K562 (cell line): Measurements from ENCODE around the gene CYBB. TPM values are rescaled to one million over a fixed set of nuclear protein-coding genes. Genes with fewer than 3 reads are reported as not detected.

Experiments used
- ATAC-seq: fragments of 200-7000 bp; cut with Tn5 transposase; 3 replicates; pipeline ENCODE4 v1.9.1; 2020; ENCODE audit warnings: moderate library complexity
- BruUV-seq: library from RNA; stranded (reverse); fragments of 400-500 nt; replicated peaks from 2 replicates; lab custom pipeline; 2021; lab: Mats Ljungman, UMichigan
- CTCF ChIA-PET: fragments of 300-600 bp; formaldehyde crosslinking; extraction: SDS; loops from one replicate; lab custom pipeline; 2021; ENCODE audit warnings: low intra/inter-chr PET ratio; lab: Yijun Ruan, JAX
- POLR2A ChIA-PET: fragments of 300-600, 350-650 bp; sonication (Branson Sonifier 250); formaldehyde crosslinking; extraction: SDS; loops from one replicate; lab custom pipeline; 2021; ENCODE audit warnings: antibody characterized with exemption, inconsistent platforms; lab: Yijun Ruan, JAX
- DNase-seq, 4 experiments: peaks; one replicate each; pipeline versions ENCODE4 v3.0.0 to v3.0.0-alpha.2; 2011 to 2018; ENCODE audit warnings: low spot score in 3 of 4, mixed read lengths in 3 of 4; ENCODE audit errors: extremely low read depth in 1 of 4
- FAIRE-seq: peaks from 2 replicates; lab custom pipeline; 2011; peaks lifted over from hg19 to GRCh38; lab: Jason Lieb, UNC
- H2AFZ ChIP-seq: 2 replicates; pipeline ENCODE4 v1.6.0; 2011; ENCODE audit warnings: low read depth, low read length, control low read depth, inconsistent platforms
- H3K27ac ChIP-seq: fragments of 200-600 bp; 3 replicates; pipeline ENCODE4 v1.8.0; 2011; ENCODE audit warnings: low read depth, mild to moderate bottlenecking, control low read depth, inconsistent platforms, low read length, moderate library complexity, mixed read lengths; ENCODE audit errors: extremely low read depth
- H3K27me3 ChIP-seq, 2 experiments: fragments of 300-600 bp in 1 of 2; 2 replicates in 1 of 2; 3 replicates in 1 of 2; pipeline versions ENCODE4 v1.6.0 to v1.8.0; 2011; ENCODE audit warnings: inconsistent platforms in 2 of 2, low read length in 2 of 2, mild to moderate bottlenecking in 1 of 2, mixed read lengths in 1 of 2, moderate library complexity in 1 of 2; ENCODE audit not compliant: control insufficient read depth in 2 of 2, insufficient read depth in 2 of 2
- H3K36me3 ChIP-seq: fragments of 300-600 bp; 3 replicates; pipeline ENCODE4 v1.8.0; 2011; ENCODE audit warnings: mild to moderate bottlenecking, low read length, inconsistent platforms; ENCODE audit not compliant: control insufficient read depth, insufficient read depth
- H3K4me1 ChIP-seq, 2 experiments: fragments of 200-600 bp in 1 of 2; replicated peaks in 1 of 2; 2 replicates in 1 of 2; 3 replicates in 1 of 2; pipeline versions ENCODE4 v1.5.1 to v1.8.0; 2011; ENCODE audit warnings: inconsistent platforms in 2 of 2, low read length in 2 of 2, mild to moderate bottlenecking in 1 of 2, mixed read lengths in 1 of 2, moderate library complexity in 1 of 2; ENCODE audit not compliant: control insufficient read depth in 2 of 2, insufficient read depth in 2 of 2
- H3K4me2 ChIP-seq: 2 replicates; pipeline ENCODE4 v1.6.1; 2011; ENCODE audit warnings: low read length, control low read depth, inconsistent platforms, mixed read lengths; ENCODE audit not compliant: insufficient read depth
- H3K4me3 ChIP-seq: fragments of 200-600 bp; sonication (generic), shearing (Covaris generic); 2 replicates; pipeline ENCODE4 v1.5.1; 2016; ENCODE audit warnings: control low read depth, inconsistent platforms
- H3K79me2 ChIP-seq: fragments of 200-600 bp; 3 replicates; pipeline ENCODE4 v1.8.0; 2011; ENCODE audit warnings: low read length, inconsistent platforms; ENCODE audit not compliant: control insufficient read depth, insufficient read depth
- H3K9ac ChIP-seq, 2 experiments: 2 replicates each; pipeline versions ENCODE4 v1.6.0 to v1.6.1; 2011; ENCODE audit warnings: low read depth in 2 of 2, low read length in 2 of 2, control low read depth in 1 of 2, inconsistent platforms in 1 of 2, mild to moderate bottlenecking in 1 of 2, mixed read lengths in 1 of 2; ENCODE audit not compliant: insufficient read depth in 1 of 2
- H3K9me1 ChIP-seq: one replicate; pipeline ENCODE4 v1.6.0; 2011; ENCODE audit warnings: inconsistent platforms, mild to moderate bottlenecking, low read length, moderate library complexity; ENCODE audit not compliant: control insufficient read depth, insufficient read depth
- H3K9me3 ChIP-seq: replicated peaks from 2 replicates; pipeline ENCODE4 v1.5.1; 2011; ENCODE audit warnings: low read depth, low read length, inconsistent platforms; ENCODE audit not compliant: control insufficient read depth, insufficient read depth
- H4K20me1 ChIP-seq: replicated peaks from 2 replicates; pipeline ENCODE4 v1.6.1; 2011; ENCODE audit warnings: low read length, inconsistent platforms, mixed read lengths; ENCODE audit not compliant: control insufficient read depth, insufficient read depth
- ARHGAP35 ChIP-seq: fragments of 450-650 bp; IDR thresholded peaks from 2 replicates; pipeline ENCODE4 v1.6.1; 2018; ENCODE audit not compliant: partially characterized antibody
- ATF7 ChIP-seq: fragments of 450-650 bp; IDR thresholded peaks from 2 replicates; pipeline ENCODE4 v1.7.1; 2014; ENCODE audit warnings: mild to moderate bottlenecking, moderate library complexity
- CC2D1A ChIP-seq: fragments of 450-650 bp; IDR thresholded peaks from 2 replicates; pipeline ENCODE4 v1.6.1; 2017; ENCODE audit warnings: mild to moderate bottlenecking
- CTCF ChIP-seq, 3 experiments: IDR thresholded peaks in 2 of 3; conservative IDR thresholded peaks in 1 of 3; 2 replicates each; pipeline ENCODE4 v1.5.1; 2011 to 2012; ENCODE audit warnings: low read length in 3 of 3, mild to moderate bottlenecking in 3 of 3, control low read depth in 2 of 3, improper control_type of control experiment in 1 of 3, inconsistent platforms in 1 of 3, low read depth in 1 of 3, mixed read lengths in 1 of 3, moderate library complexity in 1 of 3; ENCODE audit not compliant: insufficient read depth in 2 of 3
- NR3C1 ChIP-seq: sonication (generic); formaldehyde crosslinking; IDR thresholded peaks from 2 replicates; pipeline ENCODE4 v1.8.1; 2022; ENCODE audit warnings: missing genetic modification reagents
- RAD21 ChIP-seq, 2 experiments: fragments of 250-450 bp in 1 of 2; fragments of 450-650 bp in 1 of 2; sonication (Bioruptor Pico) in 1 of 2; formaldehyde crosslinking in 1 of 2; IDR thresholded peaks in 1 of 2; conservative IDR thresholded peaks in 1 of 2; 2 replicates each; pipeline versions ENCODE4 v1.4.0 to v1.8.0; 2020 to 2022; ENCODE audit warnings: mild to moderate bottlenecking in 2 of 2, moderate library complexity in 1 of 2
- SETDB1 ChIP-seq: IDR thresholded peaks from one replicate; pipeline ENCODE4 v1.6.1; 2012; ENCODE audit warnings: low read length, control low read depth, inconsistent platforms
- SMC3 ChIP-seq: conservative IDR thresholded peaks from 2 replicates; pipeline ENCODE4 v1.6.1; 2011; ENCODE audit warnings: low read depth, low read length, improper control_type of control experiment; ENCODE audit not compliant: insufficient read depth
- WGBS: fragments of 100-300 bp; shearing (Covaris generic); methylation state at CpG from one replicate; pipeline ENCODE4 v1.1.6; 2016; ENCODE audit warnings: low coverage, mixed read lengths; ENCODE audit not compliant: insufficient coverage; ENCODE audit errors: missing lambda C conversion rate; 5-methylcytosine and 5-hydroxymethylcytosine counted together
- in situ Hi-C: fragments of 300-500 bp; cut with MboI; formaldehyde crosslinking; loops from 4 replicates; pipeline ENCODE4 v1.15.0; 2018; ENCODE audit warnings: inconsistent platforms, mixed read lengths
- intact Hi-C: fragments of 100-400 bp; cut with micrococcal nuclease; formaldehyde crosslinking; loops from 2 replicates; pipeline ENCODE4 v1.14.2; 2022
- polyA plus RNA-seq, 8 experiments: library from polyadenylated mRNA; depleted of rRNA in 4 of 8; stranded (reverse) in 5 of 8; unstranded in 3 of 8; fragments of >200 nt; fragmentation: Nextera tagmentation in 2 of 8; fragmentation: Illumina TruSeq in 1 of 8; extraction: Ambion mirVana in 2 of 8; extraction: Trizol in 1 of 8; gene quantifications; 2 replicates each; pipeline versions ENCODE4 v1.2.1 to v1.2.3, GENCODE V29; 2011 to 2014; ENCODE audit warnings: inconsistent platforms in 1 of 8, missing spikeins in 1 of 8
- total RNA-seq, 7 experiments: library from RNA; depleted of rRNA in 6 of 7; stranded (reverse); fragments of >200 nt in 6 of 7; fragmentation: Illumina TruSeq in 2 of 7; extraction: Trizol in 2 of 7; gene quantifications; 2 replicates each; pipeline versions ENCODE4 v1.2.1 to v1.2.3, GENCODE V29; 2011 to 2021; ENCODE audit warnings: low replicate concordance in 1 of 7
- TF ChIP-seq, protein P1 (sequence below), 2 experiments: fragments of 450-650 bp; formaldehyde crosslinking in 1 of 2; IDR thresholded peaks; 2 replicates each; pipeline versions ENCODE4 v1.4.0 to v1.6.1; 2014 to 2020; ENCODE audit warnings: mild to moderate bottlenecking in 2 of 2, borderline replicate concordance in 1 of 2, low read depth in 1 of 2

Gene CYBB
- total and polyA plus RNA-seq, 9 of the 15 experiments (the other 6 are each of a cell fraction or from before 2014, with no cell fraction given) = 0.25 to 1.3 (median 0.74) TPM

DNA sequence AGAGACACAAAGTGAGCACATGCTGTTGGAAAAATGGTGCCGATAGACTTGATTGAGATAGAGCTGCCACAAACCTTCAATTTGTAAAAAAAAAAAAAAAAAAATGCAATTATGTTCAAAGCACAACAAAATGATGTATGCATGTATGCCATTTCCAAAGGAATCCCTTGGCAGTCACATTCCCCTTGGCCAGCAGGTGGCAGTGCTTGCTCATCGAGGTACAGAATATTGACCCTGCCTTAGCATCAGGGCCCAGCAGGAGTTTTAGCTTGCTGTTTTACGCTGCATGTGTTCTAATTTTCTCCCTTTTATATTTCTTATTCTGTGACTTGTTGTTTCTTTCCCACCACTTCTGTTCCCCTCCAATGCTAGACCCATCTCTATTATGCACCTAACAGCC is 34.5 kb upstream of the CYBB start:
- ATAC-seq (peak; percentile 95), FAIRE-seq (peak; percentile 91), DNase-seq (peak; percentile 54 to 72 (median 68))
- in situ Hi-C loops (loop anchor here (5.0 to 25.0 kb wide), 2 partner anchors 77 to 417 kb away; no protein-coding TSS in a partner anchor), intact Hi-C loops (loop anchor here (1.0 to 10.0 kb wide), 4 partner anchors 80 to 430 kb away; partner anchors contain the start of gene LANCL3)
- no peak overlapping the region for H2AFZ ChIP-seq
- H3K79me2 ChIP-seq = no peaks in the 10 kb centered on the region
- no peak overlapping the region for H3K27ac ChIP-seq
- no peaks in the 10 kb centered on the region for H3K9me3 ChIP-seq
- no peak overlapping the region for H3K4me3 ChIP-seq
- no peak overlapping the region for H3K4me2 ChIP-seq
- ChIA-PET POLR2A (interaction anchor here (0.6 to 0.9 kb wide), 4 partner anchors 17 to 713 kb away, joined by 3 to 5 read pairs (median 3); no protein-coding TSS in a partner anchor), CTCF (interaction anchor here (0.6 to 3.1 kb wide), 3 partner anchors 80 to 499 kb away, joined by 3 to 21 read pairs (median 4); no protein-coding TSS in a partner anchor)
- no peaks in the 10 kb centered on the region for H4K20me1 ChIP-seq
- H3K27me3 ChIP-seq = no peaks in the 10 kb centered on the region
- H3K9me1 ChIP-seq = no peaks in the 10 kb centered on the region
- no peak overlapping the region for H3K9ac ChIP-seq
- WGBS = 19% methylated on average over 2 of the region's 3 CpGs
- BruUV-seq = no TSS peak
- H3K4me1 ChIP-seq = no peaks in the 10 kb centered on the region
- H3K36me3 ChIP-seq = no peaks in the 10 kb centered on the region
- TF ChIP-seq ARHGAP35 (no peak), CC2D1A (peak; percentile 32; the same call in 1 of the 2 replicates), SMC3 (peak; percentile 78), NR3C1 (CRISPR knock-in tag) (no peak), ATF7 (no peak), SETDB1 (no peak), CTCF (IDR thresholded peaks at IDR 0.05 in 2 of 3, conservative IDR thresholded peaks at IDR 0.05 in 1 of 3; ENCODE audit: insufficient read depth in 2 of 3, low read depth in 1 of 3, low read length in 3 of 3) (peak; percentile 76 to 80 (median 80)), RAD21 (CRISPR knock-in tag; conservative IDR thresholded peaks at IDR 0.05 in 1 of 2, IDR thresholded peaks at IDR 0.05 in 1 of 2) (peak; percentile 85 to 89)
- TF ChIP-seq, protein P1, sequence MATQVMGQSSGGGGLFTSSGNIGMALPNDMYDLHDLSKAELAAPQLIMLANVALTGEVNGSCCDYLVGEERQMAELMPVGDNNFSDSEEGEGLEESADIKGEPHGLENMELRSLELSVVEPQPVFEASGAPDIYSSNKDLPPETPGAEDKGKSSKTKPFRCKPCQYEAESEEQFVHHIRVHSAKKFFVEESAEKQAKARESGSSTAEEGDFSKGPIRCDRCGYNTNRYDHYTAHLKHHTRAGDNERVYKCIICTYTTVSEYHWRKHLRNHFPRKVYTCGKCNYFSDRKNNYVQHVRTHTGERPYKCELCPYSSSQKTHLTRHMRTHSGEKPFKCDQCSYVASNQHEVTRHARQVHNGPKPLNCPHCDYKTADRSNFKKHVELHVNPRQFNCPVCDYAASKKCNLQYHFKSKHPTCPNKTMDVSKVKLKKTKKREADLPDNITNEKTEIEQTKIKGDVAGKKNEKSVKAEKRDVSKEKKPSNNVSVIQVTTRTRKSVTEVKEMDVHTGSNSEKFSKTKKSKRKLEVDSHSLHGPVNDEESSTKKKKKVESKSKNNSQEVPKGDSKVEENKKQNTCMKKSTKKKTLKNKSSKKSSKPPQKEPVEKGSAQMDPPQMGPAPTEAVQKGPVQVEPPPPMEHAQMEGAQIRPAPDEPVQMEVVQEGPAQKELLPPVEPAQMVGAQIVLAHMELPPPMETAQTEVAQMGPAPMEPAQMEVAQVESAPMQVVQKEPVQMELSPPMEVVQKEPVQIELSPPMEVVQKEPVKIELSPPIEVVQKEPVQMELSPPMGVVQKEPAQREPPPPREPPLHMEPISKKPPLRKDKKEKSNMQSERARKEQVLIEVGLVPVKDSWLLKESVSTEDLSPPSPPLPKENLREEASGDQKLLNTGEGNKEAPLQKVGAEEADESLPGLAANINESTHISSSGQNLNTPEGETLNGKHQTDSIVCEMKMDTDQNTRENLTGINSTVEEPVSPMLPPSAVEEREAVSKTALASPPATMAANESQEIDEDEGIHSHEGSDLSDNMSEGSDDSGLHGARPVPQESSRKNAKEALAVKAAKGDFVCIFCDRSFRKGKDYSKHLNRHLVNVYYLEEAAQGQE (IDR thresholded peaks at IDR 0.05; ENCODE audit: borderline replicate concordance) = peak; percentile 80; the same call in 1 of the 2 replicates
- TF ChIP-seq, protein P1 (CRISPR knock-in tag; IDR thresholded peaks at IDR 0.05; ENCODE audit: low read depth) = no peak
